EL (cell line): ENCODE data around the gene CLDN18.
A peak's percentile ranks its signal among the peaks of the same experiment; 100 is the strongest.

Experiments used
- DNase-seq: peaks from one replicate; pipeline ENCODE4 v3.0.0-alpha.2; 2016

CLDN18 gene

DNA sequence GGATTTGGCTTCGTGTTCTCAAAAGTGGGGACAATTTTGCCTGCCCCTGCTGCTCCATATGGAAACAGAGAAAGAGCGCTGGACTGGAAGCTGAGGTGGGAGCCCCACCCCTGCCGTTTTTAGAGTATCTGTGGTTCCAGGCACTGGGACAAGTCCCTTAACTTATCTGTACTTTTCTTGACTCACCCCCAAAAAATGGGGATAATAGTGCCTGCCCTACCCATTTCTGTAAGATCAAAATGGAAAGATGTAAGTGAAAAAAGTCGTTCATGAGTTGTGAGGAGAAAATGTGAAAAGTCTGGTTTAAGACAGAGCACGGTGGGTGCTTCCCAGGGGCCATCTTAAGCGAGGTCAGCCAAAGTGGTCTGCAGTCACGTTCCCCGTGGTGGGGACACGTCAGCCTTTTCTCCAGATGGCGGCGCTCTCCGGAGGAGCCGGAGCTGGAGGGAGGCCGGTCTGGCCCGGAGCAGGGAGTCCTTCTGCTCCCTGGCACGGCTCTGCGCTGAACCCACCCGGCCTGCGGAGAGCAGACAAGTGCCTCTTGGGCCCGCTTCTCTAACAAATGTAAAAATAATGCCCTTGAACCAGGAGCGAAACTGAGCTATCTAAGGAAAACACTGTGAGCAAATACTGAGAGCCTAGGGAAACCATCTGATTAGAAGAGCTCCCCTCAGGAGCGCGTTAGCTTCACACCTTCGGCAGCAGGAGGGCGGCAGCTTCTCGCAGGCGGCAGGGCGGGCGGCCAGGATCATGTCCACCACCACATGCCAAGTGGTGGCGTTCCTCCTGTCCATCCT, at the start of gene CLDN18:
CLDN18 (plus strand) TSS at position 690 of the 797 bp plus-strand sequence; CDS start at position 751, 61 bp downstream.
- no peak for DNase-seq

- no peak for DNase-seq
Observed at GRCh38 chr3:137962251-137962650, 47.7 kb upstream of the CLDN18 start.

DNA sequence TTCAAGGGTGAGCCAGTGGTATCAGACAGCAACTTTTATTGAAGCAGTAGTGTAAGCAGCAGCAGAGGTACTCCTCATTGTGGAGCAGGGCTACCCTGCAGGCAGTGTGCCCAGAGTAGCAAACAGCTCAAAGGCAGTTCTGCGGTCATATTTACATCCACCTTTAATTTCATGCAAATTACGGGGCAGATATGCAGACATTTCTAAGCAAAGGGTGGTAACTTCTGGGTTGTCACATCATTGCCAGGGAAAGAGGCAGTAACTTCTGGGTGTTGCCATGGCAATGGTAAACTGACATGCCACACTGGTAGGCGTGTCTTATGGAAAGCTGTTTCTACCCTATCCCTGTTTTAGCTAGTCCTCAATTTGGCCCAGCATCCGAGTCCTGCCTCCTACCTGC, 46.5 kb upstream of the CLDN18 start:
- DNase-seq: no peak

- peak; percentile 67 for DNase-seq
Observed at GRCh38 chr3:137970914-137971831, 38.8 kb upstream of the CLDN18 start.

- no peak for DNase-seq
Observed at GRCh38 chr3:137972396-137972795, 37.6 kb upstream of the CLDN18 start.

- no peak for DNase-seq
Observed at GRCh38 chr3:137978328-137978727, 31.6 kb upstream of the CLDN18 start.

GRCh38 chr3:137987723-137988122, 22.2 kb upstream of the CLDN18 start:
- DNase-seq: no peak

- DNase-seq: no peak
Observed at GRCh38 chr3:137988152-137988551, 21.8 kb upstream of the CLDN18 start.

DNA sequence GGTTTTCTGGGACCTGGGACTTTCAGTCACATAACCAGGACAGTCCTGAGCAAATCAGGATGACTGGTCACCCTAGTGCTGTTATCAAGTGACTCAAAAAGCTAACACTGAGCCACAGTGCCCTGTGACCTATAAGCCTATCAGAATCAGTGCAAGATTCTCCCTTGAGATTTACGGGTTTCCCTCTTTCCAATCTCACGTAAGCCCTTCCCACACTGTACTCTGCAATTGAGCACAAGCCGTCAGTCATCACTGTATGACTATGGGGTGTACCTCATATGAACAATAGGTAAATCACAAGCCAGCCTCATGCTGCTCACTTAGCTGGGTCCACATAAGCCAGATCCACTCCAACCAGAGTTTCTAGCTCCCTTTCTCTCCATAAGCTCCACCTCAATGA, 21.0 kb upstream of the CLDN18 start:
- DNase-seq: no peak

GRCh38 chr3:137990427-137990826, 19.5 kb upstream of the CLDN18 start:
- no peak for DNase-seq

DNA sequence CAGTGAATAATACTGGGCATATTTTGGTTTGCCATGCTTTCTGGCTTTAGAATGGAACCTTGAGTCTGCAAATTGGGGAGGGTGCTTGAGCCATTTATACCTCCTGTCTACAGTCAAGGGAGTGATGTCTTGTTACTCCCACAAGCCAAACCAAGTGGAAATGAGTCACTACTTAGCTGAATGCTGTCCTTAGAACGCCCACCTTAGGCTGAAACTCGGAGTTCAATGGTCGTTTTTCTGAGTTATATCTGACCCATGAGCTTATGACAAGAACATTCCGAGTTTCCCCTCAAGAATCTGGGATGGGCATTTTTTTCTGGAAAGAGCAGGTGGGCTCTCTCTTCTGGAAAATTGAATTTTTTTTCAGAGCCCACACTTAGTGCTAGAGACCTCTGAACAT, 17.4 kb upstream of the CLDN18 start:
- no peak for DNase-seq

DNA sequence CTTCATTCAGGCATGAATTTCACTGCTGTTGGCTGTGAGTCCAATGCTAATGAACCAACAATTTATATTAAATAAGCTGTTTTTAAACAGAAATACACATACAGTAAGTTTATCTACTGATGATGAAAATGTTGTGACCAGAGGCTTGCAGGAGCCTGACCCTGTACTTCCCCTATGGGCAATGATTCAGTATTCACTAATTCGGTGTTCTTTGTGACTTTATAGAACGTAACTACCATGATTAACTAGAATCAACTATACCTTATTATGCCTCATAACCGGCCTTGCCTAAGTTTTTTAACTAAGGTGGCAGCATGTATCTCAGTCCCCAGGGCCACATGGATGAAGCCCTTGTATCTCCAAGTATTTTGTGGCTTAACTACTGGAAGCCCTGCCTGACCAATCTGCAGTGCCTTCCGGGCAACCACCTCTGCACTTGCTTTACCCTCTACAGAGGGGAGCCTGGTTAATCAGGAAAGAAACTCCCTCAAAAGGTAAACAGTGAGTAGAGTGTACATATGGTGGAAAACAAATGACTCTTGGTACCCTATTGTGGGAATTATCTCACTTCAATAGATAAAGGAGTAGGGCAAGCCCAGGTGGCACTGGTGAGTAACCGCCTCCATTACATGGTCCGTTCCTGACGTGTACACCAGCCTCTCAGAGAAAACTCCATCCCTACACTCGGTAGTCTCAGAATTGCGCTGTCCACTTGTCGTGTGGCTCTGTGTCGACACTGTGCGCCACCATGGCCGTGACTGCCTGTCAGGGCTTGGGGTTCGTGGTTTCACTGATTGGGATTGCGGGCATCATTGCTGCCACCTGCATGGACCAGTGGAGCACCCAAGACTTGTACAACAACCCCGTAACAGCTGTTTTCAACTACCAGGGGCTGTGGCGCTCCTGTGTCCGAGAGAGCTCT, 11.6 kb upstream of the CLDN18 start:
- DNase-seq: no peak

DNA sequence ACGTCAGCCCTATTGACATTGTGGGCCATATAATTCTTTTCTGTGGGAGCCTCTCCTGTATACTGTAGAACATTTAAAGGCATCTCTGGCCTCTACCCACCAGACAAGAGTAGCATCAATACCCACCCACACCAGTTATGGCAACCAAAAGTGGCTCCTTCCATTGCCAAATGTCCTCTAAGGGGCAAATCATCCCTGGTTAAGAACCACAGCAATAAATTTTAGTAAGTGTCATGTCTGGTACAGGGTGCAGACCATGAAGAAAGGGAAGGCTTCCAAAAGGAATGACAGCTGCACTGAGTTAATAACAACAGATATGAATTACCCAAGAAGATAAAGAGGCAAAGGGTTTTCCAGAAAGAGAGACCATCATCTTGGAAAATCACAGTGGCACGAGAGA, 6.9 kb upstream of the CLDN18 start:
- DNase-seq: no peak

- DNase-seq: no peak
Observed at GRCh38 chr3:138005627-138006026, 4.3 kb upstream of the CLDN18 start.

DNA sequence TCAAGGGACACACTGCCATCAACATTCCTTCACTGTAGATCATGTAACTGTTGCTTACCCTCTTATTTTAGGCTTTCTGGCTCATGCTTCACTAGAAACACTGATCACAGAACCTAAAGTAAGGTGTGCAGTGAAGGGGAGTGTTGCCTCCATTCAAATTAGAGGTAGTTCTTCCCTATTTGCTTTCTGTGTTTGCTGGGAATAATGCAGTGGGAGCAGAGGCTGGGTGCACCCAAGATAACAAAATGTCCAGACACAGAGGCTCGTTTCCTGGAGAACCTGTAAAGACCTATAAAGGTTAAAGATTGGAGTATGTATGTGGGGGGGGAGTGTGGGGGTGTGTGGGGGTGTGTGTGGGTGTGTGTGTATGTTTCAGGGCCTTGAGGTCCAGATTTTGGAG, 2.1 kb upstream of the CLDN18 start:
- no peak for DNase-seq

GRCh38 chr3:138010273-138010590, 267 bp downstream of the CLDN18 start:
- no peak for DNase-seq

DNA sequence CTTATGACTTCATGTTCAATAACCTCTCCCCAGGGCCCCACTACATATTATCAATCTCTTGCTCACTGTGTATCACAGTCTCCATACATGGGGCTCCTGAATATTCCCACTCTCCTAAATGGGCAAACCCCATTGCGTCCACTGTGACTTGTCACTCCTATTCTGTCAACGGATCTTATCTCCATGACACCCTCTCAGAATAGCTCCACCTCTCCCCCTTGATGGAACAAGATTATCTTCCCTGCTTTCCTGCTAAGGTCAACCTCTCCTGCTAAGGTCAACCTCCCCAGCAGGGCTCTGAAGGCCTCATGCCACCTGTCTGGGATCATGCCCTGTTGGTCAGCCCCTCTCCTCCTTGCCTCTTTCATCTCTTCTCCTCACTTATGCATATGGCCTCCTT, 1.8 kb downstream of the CLDN18 start:
- DNase-seq: no peak

GRCh38 chr3:138012526-138012925, 2.6 kb downstream of the CLDN18 start:
- no peak for DNase-seq

- no peak for DNase-seq
Observed at GRCh38 chr3:138016065-138016464, 6.1 kb downstream of the CLDN18 start.

- no peak for DNase-seq
Observed at GRCh38 chr3:138019281-138020069, 9.5 kb downstream of the CLDN18 start.

DNA sequence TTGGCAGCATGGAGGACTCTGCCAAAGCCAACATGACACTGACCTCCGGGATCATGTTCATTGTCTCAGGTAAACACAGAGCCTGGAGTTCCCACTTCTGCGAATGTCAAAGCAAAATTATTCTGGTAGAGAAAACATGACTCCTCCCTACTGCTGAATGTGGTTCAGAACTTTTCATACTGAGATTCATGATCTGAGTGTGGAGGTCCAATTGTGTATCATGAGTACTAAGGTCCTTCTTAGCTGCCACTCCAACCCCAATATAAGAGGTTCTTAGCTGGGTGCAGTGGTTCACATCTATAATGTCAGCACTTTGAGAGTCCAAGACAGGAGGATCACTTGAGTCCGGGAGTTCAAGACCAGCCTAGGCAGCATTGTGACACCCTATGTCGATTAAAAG, 13.8 kb downstream of the CLDN18 start:
- no peak for DNase-seq

GRCh38 chr3:138025553-138025952, 15.6 kb downstream of the CLDN18 start:
- DNase-seq: no peak
